ENCODE measurements around the gene PHLPP1. TPM values are rescaled to one million over a fixed set of nuclear protein-coding genes. Genes with fewer than 3 reads are reported as not detected.

PHLPP1 gene
- total RNA-seq, 4 donors from 2014 or later = 17.7 to 29.5 (median 25.5) TPM

- Histone ChIP-seq H3K36me3 (no peaks in the 10 kb centered on the region), H3K4me1 (no peaks in the 10 kb centered on the region), H3K9me3 (no peaks in the 10 kb centered on the region), H3K27me3 (no peaks in the 10 kb centered on the region), H3K27ac (no peak overlapping the region), H3K4me3 (no peak overlapping the region)
- in situ Hi-C loops (cut with MboI; ENCODE audit: low pct_ligation_motif_present in 1 of 4, low pct_unique_long_range_greater_than_20kb in 1 of 4, low sequenced_read_pairs in 3 of 4) (no loop called here), intact Hi-C loops (cut with DNase I; ENCODE audit: low total_unique reads) (no loop called here)
- no peak for DNase-seq
- TF ChIP-seq CTCF (IDR thresholded peaks at IDR 0.05) = no peak
- no peak for TF ChIP-seq POLR2AphosphoS5 (IDR thresholded peaks at IDR 0.05)
- no peak for TF ChIP-seq EP300 (IDR thresholded peaks at IDR 0.05; ENCODE audit: low read depth)
- no peak for TF ChIP-seq POLR2A (IDR thresholded peaks at IDR 0.05)
- 95 to 100% methylated on average over 1 of the region's 1 CpG for WGBS, 2 donors (ENCODE audit: low coverage in 1 of 2)
Observed at GRCh38 chr18:62897153-62897552, 181.8 kb downstream of the PHLPP1 start.

- TF ChIP-seq POLR2AphosphoS5 (IDR thresholded peaks at IDR 0.05) (no peak), CTCF (IDR thresholded peaks at IDR 0.05) (no peak), POLR2A (IDR thresholded peaks at IDR 0.05) (no peak), EP300 (IDR thresholded peaks at IDR 0.05; ENCODE audit: low read depth) (no peak)
- in situ Hi-C loops (cut with MboI; ENCODE audit: low pct_ligation_motif_present in 1 of 4, low pct_unique_long_range_greater_than_20kb in 1 of 4, low sequenced_read_pairs in 3 of 4) (no loop called here), intact Hi-C loops (cut with DNase I; ENCODE audit: low total_unique reads) (no loop called here)
- Histone ChIP-seq H3K27ac (no peak overlapping the region), H3K4me3 (no peak overlapping the region), H3K36me3 (peaks cover 0 to 4% (median 0%) of the 10 kb centered on the region in 4 donors), H3K9me3 (no peaks in the 10 kb centered on the region), H3K4me1 (no peaks in the 10 kb centered on the region), H3K27me3 (no peaks in the 10 kb centered on the region)
- no peak for DNase-seq
- WGBS, 2 donors (ENCODE audit: low coverage in 1 of 2) = 83 to 88% methylated on average over 2 of the region's 2 CpGs
Observed at GRCh38 chr18:62898359-62898758, 183.0 kb downstream of the PHLPP1 start.

GRCh38 chr18:62899534-62899933 lies 184.2 kb downstream of the PHLPP1 start:
- Histone ChIP-seq H3K9me3 (no peaks in the 10 kb centered on the region), H3K27ac (no peak overlapping the region), H3K4me3 (no peak overlapping the region), H3K27me3 (no peaks in the 10 kb centered on the region), H3K4me1 (no peaks in the 10 kb centered on the region), H3K36me3 (peaks cover 0 to 15% (median 0%) of the 10 kb centered on the region in 4 donors)
- no peak for TF ChIP-seq CTCF (IDR thresholded peaks at IDR 0.05)
- TF ChIP-seq POLR2A (IDR thresholded peaks at IDR 0.05) = no peak
- TF ChIP-seq EP300 (IDR thresholded peaks at IDR 0.05; ENCODE audit: low read depth) = no peak
- no peak for TF ChIP-seq POLR2AphosphoS5 (IDR thresholded peaks at IDR 0.05)
- intact Hi-C loops (cut with DNase I; ENCODE audit: low total_unique reads) (no loop called here), in situ Hi-C loops (cut with MboI; ENCODE audit: low pct_ligation_motif_present in 1 of 4, low pct_unique_long_range_greater_than_20kb in 1 of 4, low sequenced_read_pairs in 3 of 4) (no loop called here)
- DNase-seq = no peak
- WGBS, 2 donors (ENCODE audit: low coverage in 1 of 2) = 89 to 93% methylated on average over 4 to 5 of the region's 5 CpGs

- TF ChIP-seq POLR2A (IDR thresholded peaks at IDR 0.05) (no peak), POLR2AphosphoS5 (IDR thresholded peaks at IDR 0.05) (no peak), EP300 (IDR thresholded peaks at IDR 0.05; ENCODE audit: low read depth) (no peak), CTCF (IDR thresholded peaks at IDR 0.05) (no peak)
- intact Hi-C loops (cut with DNase I; ENCODE audit: low total_unique reads) (no loop called here), in situ Hi-C loops (cut with MboI; ENCODE audit: low pct_ligation_motif_present in 1 of 4, low pct_unique_long_range_greater_than_20kb in 1 of 4, low sequenced_read_pairs in 3 of 4) (no loop called here)
- no peak overlapping the region for H3K4me3 ChIP-seq
- no peaks in the 10 kb centered on the region for H3K9me3 ChIP-seq
- 95 to 96% methylated on average over 5 to 7 of the region's 7 CpGs for WGBS, 2 donors (ENCODE audit: low coverage in 1 of 2)
- H3K27ac ChIP-seq = no peak overlapping the region
- no peaks in the 10 kb centered on the region for H3K4me1 ChIP-seq
- H3K36me3 ChIP-seq = peaks cover 0 to 15% (median 0%) of the 10 kb centered on the region in 4 donors
- no peak for DNase-seq
- no peaks in the 10 kb centered on the region for H3K27me3 ChIP-seq
Observed at GRCh38 chr18:62900132-62900883, 185.0 kb downstream of the PHLPP1 start.
